Esophagus muscularis mucosa (tissue), 4 donors: ENCODE measurements around the gene DNHD1.

Experiments
- CTCF ChIP-seq, 3 experiments: fragments of 200-600 bp in 2 of 3; fragments of 450-650 bp in 1 of 3; sonication (generic) in 2 of 3; IDR thresholded peaks; one replicate each; pipeline ENCODE4 v1.5.1; 2017 to 2019; ENCODE audit warnings: antibody characterized with exemption in 3 of 3, mild to moderate bottlenecking in 2 of 3, moderate library complexity in 1 of 3
- EP300 ChIP-seq: sonication (generic); formaldehyde crosslinking; IDR thresholded peaks from one replicate; pipeline ENCODE4 v1.6.1; 2017; ENCODE audit warnings: antibody characterized with exemption
- POLR2A ChIP-seq: fragments of 450-650 bp; IDR thresholded peaks from one replicate; pipeline ENCODE4 v1.6.1; 2017; ENCODE audit warnings: antibody characterized with exemption, moderate library complexity, mild to moderate bottlenecking, low read depth

GRCh38 chr11:6583584-6583983 is 86.5 kb downstream of the DNHD1 start:
- TF ChIP-seq CTCF (IDR thresholded peaks at IDR 0.05) (no peak), POLR2A (no peak), EP300 (no peak)
